Stomach smooth muscle (tissue), 2 donors: ENCODE results near the gene MTIF2.
"Not testable (repeated sequence)": the region's sequence is repeated elsewhere in the genome, so short reads cannot be mapped to it uniquely, and the experiment has no call there.

ENCODE experiments used
- H3K27ac ChIP-seq: one replicate; pipeline ENCODE4 v1.7.0; 2013; ENCODE audit warnings: mild to moderate bottlenecking, low read length, inconsistent platforms
- H3K27me3 ChIP-seq, 2 donors: one replicate each; pipeline ENCODE4 v1.7.0; 2013; ENCODE audit warnings: low read length in 2 of 2; ENCODE audit not compliant: insufficient read depth in 2 of 2, control insufficient read depth in 1 of 2
- H3K36me3 ChIP-seq, 2 donors: one replicate each; pipeline ENCODE4 v1.7.0; 2013; ENCODE audit warnings: low read length in 2 of 2; ENCODE audit not compliant: control insufficient read depth in 2 of 2, insufficient read depth in 2 of 2
- H3K4me1 ChIP-seq: one replicate; pipeline ENCODE4 v1.7.0; 2013; ENCODE audit warnings: low read length; ENCODE audit not compliant: control insufficient read depth, insufficient read depth
- H3K4me3 ChIP-seq, 2 donors: one replicate each; pipeline ENCODE4 v1.7.0; 2013; ENCODE audit warnings: low read length in 2 of 2
- H3K9ac ChIP-seq, 2 donors: one replicate each; pipeline ENCODE4 v1.7.0; 2013; ENCODE audit warnings: low read length in 2 of 2, mild to moderate bottlenecking in 1 of 2
- H3K9me3 ChIP-seq, 2 donors: one replicate each; pipeline ENCODE4 v1.7.0; 2013; ENCODE audit warnings: low read length in 2 of 2; ENCODE audit not compliant: control insufficient read depth in 2 of 2
- donor health status: healthy.
- donor health status: Pancreatic carcinoma.

Gene MTIF2

GRCh38 chr2:55191888-55192287 lies 77.1 kb downstream of the MTIF2 start:
- not testable (repeated sequence) for H3K27ac ChIP-seq, H3K4me1 ChIP-seq, H3K9ac ChIP-seq, H3K4me3 ChIP-seq, H3K9me3 ChIP-seq, H3K27me3 ChIP-seq, H3K36me3 ChIP-seq

GRCh38 chr2:55186837-55187236 lies 82.2 kb downstream of the MTIF2 start:
- H3K27ac ChIP-seq, H3K36me3 ChIP-seq, H3K27me3 ChIP-seq, H3K4me3 ChIP-seq, H3K9me3 ChIP-seq, H3K4me1 ChIP-seq, H3K9ac ChIP-seq: not testable (repeated sequence)
